ENCODE results near the gene GMCL1. TPM values are rescaled to one million over a fixed set of nuclear protein-coding genes. Genes with fewer than 3 reads are reported as not detected.
"Not testable (repeated sequence)": the region's sequence is repeated elsewhere in the genome, so short reads cannot be mapped to it uniquely, and the experiment has no call there.

GMCL1 gene, protein sequence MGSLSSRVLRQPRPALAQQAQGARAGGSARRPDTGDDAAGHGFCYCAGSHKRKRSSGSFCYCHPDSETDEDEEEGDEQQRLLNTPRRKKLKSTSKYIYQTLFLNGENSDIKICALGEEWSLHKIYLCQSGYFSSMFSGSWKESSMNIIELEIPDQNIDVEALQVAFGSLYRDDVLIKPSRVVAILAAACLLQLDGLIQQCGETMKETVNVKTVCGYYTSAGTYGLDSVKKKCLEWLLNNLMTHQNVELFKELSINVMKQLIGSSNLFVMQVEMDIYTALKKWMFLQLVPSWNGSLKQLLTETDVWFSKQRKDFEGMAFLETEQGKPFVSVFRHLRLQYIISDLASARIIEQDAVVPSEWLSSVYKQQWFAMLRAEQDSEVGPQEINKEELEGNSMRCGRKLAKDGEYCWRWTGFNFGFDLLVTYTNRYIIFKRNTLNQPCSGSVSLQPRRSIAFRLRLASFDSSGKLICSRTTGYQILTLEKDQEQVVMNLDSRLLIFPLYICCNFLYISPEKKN
- total RNA-seq, result 9.5 TPM

DNA sequence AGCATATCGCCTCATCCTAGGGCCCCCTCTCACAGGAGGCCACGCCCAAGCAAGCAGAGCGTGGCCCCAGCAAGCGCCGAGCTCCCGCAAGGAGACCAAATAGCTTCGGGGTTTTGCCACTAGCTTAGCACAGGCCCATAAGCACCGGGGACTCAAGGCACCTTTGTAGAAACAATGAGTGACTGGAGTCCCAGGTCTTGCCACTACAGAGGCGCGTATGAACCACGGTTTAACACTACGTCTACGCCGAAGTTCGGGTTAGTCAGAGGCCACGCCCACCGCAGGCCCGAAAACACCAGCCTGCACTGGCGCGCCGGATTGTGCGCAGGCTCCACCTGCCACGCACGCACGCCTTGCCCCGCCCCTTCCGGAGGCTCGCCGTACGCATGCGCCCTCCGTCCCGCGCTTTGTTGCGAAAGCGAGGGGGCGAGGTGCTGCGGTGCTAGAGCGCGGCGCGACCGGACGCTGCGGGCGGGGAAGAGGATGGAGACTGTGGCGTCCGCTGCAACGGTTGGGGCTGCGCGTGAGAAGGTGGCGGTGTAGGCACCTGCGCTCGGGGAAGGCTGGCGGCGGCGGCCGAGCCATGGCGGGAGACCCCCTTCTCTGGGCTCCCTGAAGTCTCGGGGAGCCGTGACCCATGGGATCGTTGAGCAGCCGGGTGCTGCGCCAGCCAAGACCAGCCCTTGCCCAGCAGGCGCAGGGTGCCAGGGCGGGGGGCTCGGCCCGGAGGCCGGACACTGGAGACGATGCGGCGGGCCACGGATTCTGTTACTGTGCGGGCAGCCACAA lies at the start of gene GMCL1:
Gene GMCL1, plus strand, starts transcription at position 405 of the 789 bp plus-strand sequence. Its CDS starts 233 bp downstream, at position 638.
- ATAC-seq, result peak; percentile 99

DNA sequence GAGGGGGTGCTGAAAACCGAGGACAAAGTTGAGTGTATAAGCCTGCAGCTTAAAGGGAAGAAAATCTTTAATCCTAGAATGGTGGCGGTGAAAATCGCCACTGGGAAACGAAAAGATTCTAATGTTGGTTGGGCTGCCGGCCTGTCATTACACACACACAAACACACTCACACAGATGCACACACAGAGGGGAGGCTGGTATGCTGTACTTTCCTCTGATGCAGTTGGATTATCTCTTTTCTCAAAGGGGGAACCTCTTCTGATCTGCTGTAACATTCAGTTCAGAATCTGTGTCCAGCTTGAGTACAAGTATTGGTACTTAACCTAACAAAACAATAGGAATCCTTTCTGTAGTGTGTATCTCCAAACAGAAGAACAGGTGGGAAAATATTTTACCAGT lies 48.5 kb upstream of the GMCL1 start:
- no peak for ATAC-seq

DNA sequence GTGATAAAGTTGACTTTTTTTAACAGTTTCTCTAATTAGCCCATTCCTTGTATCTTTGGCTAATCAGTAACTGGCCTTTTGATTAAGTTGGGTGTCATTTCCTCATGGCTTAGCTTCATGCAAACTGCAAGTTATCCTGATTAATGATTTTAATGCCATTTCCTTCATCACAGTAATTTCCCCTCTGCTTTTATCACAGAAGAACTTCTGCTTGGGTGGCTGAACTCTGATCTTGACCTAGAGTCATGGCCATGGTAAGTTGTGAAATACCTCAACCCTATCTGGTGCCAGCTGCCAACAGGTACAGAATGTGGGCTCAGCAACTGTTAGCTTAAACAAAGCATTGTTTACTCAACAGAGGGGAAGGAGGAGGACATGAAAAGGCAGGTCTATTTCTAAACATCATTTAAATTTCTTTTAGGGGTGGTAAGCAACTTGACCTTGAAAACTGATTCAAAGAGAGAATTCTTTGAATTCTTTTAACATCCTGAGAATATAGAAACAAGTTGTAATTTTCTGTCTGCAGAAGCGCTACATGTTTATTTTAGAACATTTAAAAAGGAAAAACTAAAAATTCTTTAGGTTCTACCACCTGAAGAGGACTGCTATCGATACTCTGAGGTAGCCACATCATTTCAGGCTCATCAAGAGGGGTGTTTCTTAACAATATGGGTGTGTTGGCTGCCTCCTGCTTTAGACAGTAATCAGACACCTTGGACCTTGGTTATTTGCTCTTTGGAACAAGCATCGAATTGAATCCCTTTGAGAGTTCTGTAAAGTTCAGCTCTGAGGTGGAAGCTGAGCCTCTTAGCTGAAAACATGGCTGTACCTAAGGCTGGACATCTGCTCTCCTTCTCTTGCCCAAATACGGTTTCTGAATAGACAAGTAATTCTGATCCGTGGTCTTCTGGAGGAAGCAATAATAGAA lies 47.9 kb upstream of the GMCL1 start:
- peak; percentile 60 for ATAC-seq

DNA sequence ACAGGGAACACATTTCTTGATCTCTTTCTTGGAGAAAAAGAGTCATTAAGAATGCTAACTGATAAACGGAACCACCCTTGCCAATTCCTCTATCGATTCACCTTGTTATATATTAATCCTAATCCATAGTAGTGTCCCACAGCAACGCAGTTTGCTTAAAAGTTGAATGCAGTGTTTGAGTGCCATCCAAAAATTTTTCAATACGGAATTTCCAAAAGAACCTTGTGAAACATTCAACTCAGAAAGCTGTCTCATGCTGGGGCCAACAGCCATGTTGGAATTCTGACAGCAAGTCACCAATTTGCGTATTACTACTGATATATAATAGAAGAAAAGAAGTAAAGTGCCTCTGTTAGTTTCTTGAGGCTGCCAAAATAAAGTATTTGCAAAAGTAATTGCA lies 45.2 kb upstream of the GMCL1 start:
- ATAC-seq, result no peak

DNA sequence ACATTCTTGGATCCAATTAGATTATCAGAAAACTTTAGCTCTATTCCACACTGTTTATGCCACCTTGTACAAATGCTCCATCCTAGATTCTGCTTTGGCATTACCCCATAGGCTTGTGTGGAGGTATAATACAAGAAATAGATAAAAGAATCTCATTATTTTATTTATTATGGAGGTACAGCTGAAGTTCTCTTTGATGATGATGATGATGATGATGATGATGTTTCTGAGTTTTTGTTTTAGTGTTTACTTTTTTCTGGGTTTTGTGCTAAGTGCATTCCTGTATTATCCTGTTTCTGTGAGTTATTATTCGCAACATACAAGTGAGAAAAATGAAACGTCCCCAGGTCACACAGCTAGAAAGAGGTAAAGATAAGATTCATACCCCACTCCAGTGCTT lies 44.1 kb upstream of the GMCL1 start:
- no peak for ATAC-seq

DNA sequence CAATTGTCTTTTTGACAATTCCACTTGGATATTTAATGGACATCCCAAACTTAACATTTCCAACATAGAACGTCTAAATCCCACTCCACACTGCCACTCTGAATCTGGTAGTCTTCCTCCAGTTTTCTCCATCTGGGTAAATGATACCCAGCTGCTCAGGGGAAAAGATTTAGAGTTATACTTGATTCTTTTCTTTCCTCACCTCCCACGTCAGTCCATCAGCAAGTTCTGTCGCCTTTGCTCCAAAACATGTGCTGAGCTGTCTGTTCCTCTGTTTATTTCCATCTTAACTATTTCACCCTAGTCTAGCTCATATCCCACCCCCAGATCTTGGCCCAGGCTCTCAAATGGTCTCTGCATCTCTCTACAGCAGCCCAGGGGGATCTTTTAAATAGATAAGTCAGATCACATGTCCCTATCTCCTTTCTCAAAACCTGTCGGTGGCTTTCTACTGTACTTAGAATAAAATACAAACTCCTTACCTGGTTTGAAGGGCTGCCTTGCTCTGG lies 43.4 kb upstream of the GMCL1 start:
- no peak for ATAC-seq

DNA sequence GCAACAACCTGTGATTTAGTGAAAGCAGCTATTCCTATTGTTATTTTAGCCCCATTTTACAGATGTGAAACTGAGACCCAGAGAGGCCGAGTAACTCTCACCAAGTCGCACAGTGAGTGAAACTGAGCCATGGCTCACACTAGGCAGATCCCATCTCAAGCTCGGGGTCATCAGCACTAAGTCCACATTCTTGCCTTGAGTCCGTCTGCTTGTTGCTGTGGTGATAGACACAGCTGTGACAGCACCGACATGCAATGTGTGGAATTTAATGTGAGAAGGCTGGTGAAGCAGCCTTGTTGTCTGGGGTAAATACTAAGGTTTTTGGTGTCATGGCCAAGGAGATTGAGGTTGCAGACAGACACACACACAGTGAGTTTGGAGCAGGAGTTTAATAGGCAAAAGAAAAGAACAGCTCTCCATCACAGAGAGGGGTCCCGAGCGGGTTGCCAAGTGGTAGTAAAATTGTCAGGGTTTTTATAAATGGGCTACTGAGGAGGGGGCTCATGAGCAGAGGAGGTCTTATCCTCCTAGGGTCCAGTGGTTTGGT lies 40.2 kb upstream of the GMCL1 start:
- no peak for ATAC-seq

DNA sequence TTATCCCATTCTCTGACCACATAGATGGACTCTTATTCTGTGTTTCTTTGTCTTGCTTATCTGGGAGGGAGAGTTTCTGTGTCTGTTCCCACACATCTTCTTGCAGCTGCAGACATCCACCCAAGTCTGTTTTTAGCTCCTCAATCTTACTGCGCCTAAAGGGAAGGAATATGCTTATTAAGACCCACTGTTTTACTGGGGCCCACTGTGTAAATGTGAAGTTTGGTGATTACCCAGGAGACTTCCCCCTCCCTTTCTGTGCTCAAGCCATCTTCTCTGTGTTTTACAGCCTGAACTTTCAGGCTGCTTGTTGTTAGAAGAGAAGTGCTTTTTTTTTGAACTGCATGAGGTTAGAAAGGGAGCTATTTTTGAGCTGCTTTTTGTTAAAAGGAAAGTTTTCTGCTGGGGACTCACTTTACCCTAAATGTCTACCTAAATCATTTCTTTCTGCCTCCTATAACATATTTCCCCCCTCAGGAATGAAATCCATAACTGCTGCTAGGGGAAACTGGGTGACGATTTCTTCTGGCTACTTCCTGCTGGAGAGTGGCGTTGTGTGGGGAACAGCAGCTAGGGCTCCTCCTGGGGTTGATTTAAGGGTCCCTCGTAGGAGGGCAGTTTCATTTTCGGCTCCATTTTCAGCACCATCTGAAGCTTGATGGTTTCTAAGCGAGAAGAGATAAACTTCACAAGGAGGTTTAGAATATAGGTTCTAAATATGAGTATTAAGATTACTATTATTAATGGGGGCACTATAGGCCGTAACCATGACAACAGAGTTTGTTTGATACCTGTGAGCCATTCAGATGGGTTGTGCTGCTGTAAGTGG lies 39.5 kb upstream of the GMCL1 start:
- no peak for ATAC-seq

DNA sequence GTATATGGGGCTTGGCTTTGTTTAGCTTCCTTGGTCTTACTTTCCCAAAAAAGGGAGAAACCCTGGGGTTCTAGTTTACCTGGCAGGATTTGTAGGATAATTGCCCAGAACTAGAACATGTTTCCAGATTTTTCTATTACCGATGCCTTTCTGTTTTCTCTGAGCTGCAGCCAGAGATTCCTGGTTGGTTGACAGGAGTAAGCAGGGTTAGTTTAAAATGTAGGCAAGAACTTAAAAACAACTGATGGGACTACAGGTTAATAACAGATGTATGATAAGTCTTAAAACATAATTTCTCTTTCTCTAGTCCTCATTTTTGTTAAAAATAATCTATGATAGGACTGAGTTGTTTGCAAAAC lies 38.9 kb upstream of the GMCL1 start:
- no peak for ATAC-seq

DNA sequence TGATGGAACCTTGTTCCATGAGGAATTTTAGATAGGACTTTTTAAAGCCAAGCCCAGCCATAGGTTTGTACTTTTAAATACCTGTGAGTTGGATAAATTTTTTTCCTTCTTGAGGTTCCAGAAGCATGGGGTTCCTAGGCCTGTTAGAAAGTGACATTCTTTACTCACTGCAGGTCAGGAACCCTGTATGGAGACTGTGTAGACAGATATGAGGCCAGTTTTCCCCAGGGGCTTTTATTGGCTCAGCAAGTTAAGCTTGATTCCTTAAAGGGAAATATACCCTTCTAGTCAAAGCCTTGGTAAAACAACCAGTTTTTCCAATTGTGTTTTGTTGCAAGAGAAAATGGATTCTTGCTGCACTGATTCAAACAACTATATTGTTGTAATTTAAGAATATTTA lies 38.4 kb upstream of the GMCL1 start:
- ATAC-seq, result no peak

DNA sequence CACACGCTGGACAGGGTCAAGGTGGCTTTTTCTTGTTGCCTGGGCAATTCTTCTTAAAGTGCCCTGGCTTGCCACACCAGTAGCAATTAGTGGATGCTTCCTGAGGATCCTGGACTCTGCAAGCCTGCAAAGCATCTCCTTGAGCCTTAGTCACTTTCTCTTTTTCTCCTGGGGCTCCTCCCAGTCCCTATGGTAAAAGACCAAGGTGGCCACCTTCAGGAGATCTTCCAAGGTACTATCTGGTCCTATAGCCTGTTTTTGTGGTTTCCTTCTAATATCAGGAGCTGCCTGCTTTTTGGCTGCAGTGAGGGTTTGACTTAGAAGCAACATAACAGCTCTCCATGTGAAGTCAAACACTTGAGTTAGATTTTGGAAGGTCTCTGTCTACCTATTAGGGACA lies 33.3 kb upstream of the GMCL1 start:
- ATAC-seq, result no peak

DNA sequence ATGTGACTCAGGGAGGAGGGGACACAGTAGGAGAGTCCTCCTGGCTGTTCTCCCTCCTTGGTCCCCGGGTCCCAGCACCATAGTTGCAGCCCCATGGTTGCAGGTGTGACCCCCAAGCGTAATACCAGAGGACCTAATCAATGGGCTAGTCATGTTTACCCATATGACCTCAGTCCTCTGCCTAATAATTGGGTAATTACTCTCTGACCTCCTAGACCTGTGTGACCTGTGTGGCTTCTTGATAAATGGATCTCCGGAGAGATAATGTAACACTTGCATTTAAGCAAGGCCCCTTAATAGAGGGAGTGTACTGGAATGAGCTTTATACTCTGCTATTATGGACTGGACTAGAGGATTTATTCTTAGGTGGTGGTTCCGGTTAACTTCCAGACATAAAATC lies 32.2 kb upstream of the GMCL1 start:
- no peak for ATAC-seq

DNA sequence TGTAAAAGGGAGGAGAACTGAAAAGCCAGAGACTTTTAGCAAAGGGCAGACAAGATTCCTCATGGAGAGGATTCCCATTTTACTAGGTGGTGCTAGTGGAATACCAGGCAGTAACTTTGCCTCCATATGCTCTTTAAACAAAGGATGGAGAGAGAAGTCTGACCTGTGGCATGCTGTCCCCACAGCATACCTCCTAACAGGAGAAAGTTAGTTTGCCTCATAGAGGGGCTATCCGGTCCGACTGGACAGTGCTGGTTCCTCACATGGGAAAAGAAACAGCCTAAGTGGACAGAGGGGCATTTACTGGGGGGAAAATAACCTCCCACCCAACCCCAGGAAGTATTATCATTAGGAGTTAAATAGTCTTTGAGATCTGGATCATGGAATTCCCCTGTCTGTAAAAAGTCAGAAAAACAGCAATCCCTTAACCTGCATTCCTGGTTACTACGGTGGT lies 31.6 kb upstream of the GMCL1 start:
- no peak for ATAC-seq

DNA sequence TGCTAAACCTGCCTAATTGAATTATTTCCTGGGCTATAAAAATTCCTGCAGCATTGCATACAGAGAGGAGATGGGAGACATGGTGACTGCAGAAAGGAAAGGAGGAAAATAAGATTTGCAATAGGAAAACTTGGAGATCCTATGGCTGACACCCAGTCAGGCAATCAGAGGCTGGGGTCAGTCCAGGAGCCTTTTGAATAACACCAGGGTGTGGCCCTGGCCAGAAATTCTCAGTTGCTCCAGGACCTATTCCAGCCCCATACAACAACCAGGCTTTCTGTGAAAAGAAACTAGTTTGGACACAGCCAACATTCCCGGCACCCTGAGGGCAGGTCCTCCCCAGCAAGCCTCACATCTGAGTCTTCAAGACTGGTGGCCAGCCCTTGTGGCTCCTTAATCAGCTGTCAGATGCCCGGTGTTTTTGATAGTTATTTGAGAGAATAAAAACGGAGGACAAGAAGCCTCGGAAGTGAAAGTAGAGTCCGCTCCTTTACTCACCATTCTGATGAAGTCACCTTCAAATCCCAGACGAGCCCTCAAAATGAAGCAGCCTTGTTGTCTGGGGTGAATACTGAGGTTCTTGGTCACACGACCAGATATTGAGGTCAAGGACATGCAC lies 31.1 kb upstream of the GMCL1 start:
- peak; percentile 31 for ATAC-seq

DNA sequence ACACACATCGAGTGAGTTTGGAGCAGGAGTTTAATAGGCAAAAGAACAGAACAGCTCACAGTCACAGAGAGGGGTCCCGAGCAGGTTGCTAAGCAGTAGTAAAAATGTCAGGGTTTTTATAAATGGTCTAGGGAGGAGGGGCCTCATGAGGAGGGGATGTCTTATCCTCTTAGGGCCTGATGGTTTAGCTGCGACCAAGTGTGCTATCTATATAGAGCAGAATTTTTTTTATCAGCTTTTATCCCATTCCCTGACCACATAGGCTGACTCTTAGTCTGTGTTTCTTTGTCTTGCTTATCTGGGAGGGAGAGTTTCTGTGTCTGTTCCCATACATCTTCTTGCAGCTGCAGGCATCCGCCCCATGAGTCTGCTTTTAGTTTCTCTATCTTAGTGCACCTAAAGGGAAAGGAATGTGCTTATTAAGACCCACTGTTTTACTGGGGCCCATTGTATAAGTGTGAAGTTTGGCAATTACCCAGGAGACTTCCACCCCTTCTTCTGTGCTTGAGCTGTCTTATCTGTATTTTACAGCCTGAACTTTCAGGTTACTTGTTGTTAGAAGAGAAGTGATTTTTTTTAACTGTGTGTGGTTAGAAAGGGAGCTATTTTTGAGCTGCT lies 30.4 kb upstream of the GMCL1 start:
- ATAC-seq, result peak; percentile 8

DNA sequence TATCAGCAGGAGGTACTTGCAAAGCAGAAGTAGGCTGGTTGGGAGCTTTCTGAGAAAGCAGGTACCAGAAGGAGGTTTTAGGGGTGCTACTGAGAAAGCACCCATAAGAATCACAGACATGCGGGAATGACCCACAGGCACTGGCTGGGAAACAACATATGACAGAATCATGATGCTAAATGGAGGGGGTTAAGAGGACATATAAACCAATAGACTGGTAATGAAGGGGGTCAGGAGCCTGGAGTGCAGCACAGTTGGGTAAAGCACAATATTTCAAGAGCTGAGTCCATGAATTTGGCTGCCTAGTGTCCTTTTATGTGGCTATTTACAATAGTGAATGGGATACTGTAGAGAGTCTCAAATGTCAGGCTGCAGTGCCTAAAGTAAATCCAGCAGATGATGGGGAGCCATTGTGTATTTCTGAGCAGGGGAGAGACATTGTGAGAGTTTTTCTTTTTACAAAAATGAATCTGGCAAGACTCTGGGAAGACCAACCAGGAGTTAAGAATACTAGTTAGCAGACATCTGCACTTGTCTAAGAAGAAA lies 27.6 kb upstream of the GMCL1 start:
- no peak for ATAC-seq

DNA sequence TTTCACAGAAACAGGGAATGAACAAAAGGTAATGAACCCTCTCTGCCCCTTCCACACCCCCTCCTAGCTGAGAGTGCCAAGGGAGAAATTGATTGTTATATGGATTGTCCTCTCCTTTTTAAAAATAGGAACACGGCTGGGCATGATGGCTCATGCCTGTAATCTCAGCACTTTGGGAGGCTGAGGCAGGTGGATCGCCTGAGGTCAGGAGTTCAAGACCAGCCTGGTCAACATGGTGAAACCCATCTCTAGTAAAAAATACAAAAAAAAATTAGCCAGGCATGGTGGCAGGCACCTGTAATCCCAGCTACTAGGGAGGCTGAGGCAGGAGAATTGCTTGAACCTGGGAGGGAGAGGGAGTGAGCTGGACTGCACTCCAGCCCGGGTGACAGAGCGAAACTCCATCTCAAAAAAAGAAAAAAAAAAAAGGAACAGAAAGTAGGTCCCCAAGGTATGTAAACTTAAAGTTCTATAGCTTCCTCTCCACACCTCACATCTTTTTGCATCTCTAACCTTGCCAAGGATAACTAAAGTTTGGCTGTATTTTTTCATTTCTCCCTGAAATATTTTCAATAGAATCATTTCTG lies 26.6 kb upstream of the GMCL1 start:
- not testable (repeated sequence) for ATAC-seq

DNA sequence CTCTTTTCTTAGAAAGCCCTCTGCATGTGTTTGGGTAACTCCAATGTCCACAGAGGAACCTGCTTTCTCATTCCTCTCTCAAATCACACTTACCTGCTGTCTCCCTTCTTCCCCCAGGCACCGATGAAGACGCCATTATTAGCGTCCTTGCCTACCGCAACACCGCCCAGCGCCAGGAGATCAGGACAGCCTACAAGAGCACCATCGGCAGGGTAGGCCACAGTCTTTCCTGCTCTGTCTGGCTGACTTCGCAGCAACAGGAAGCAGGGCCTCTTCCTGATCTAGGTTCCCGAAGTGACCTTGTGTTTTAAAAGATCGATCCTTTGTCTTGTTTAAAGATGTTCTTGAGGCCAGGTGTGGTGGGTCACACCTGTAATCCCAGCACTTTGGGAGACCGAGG lies 25.0 kb upstream of the GMCL1 start:
- no peak for ATAC-seq

DNA sequence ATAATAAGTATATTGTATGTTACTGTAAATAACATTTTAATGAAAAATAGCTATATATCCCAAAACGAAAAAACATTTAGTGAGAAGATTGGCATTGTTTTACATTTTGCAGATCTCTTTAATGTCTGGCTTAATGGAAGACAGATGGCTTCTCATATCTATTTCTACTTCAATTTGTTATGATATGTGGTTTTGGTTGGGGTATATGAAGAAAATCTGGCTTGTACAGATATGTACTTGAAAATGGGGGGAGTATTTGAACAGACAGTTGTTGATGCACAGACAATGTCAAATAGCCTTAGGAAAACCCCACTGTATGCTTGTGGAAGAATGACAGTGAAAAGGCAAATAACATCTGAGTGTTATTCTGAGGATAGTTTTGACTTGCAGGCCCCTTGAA lies 23.6 kb upstream of the GMCL1 start:
- ATAC-seq, result no peak
